IMR-90 (cell line): ENCODE data around the gene NHEJ1. TPM values are rescaled to one million over a fixed set of nuclear protein-coding genes. Genes with fewer than 3 reads are reported as not detected.

Experiments
- ATAC-seq: fragments of 200-7000 bp; cut with Tn5 transposase; 2 replicates; pipeline ENCODE4 v1.9.1; 2020; ENCODE audit warnings: low read depth, mild to moderate bottlenecking, moderate library complexity
- BruUV-seq: library from RNA; stranded (reverse); fragments of 400-500 nt; replicated peaks from 2 replicates; lab custom pipeline; 2021; lab: Mats Ljungman, UMichigan
- CTCF ChIA-PET: fragments of 300-600 bp; formaldehyde crosslinking; extraction: SDS; loops from one replicate; lab custom pipeline; 2021; ENCODE audit warnings: antibody characterized with exemption; lab: Yijun Ruan, JAX
- POLR2A ChIA-PET: fragments of 300-600 bp; sonication (Branson Sonifier 250); formaldehyde crosslinking; loops from one replicate; lab custom pipeline; 2022; ENCODE audit warnings: antibody characterized with exemption; ENCODE audit not compliant: unreplicated experiment; lab: Charles Lee
- DNase-seq: peaks from one replicate; pipeline ENCODE4 v3.0.0; 2013
- H2AFZ ChIP-seq: replicated peaks from 2 replicates; pipeline ENCODE3; 2013; ENCODE audit warnings: low read length, mild to moderate bottlenecking; ENCODE audit not compliant: poor library complexity
- H2AK5ac ChIP-seq: 2 replicates; pipeline ENCODE4 v1.6.1; 2013; ENCODE audit warnings: low read depth, low read length, inconsistent platforms
- H2AK9ac ChIP-seq: replicated peaks from 2 replicates; pipeline ENCODE3; 2013; ENCODE audit warnings: mild to moderate bottlenecking, low read depth, low read length, moderate library complexity; ENCODE audit not compliant: poor library complexity
- H2BK120ac ChIP-seq: 2 replicates; pipeline ENCODE4 v1.6.1; 2013; ENCODE audit warnings: low read depth, low read length, inconsistent platforms
- H2BK15ac ChIP-seq: 3 replicates; pipeline ENCODE4 v1.6.1; 2013; ENCODE audit warnings: low read depth, low read length, inconsistent platforms
- H2BK20ac ChIP-seq: 2 replicates; pipeline ENCODE4 v1.6.1; 2013; ENCODE audit warnings: low read depth, mild to moderate bottlenecking, inconsistent platforms, low read length, moderate library complexity
- H2BK5ac ChIP-seq: 2 replicates; pipeline ENCODE4 v1.6.1; 2013; ENCODE audit warnings: mild to moderate bottlenecking, low read depth, low read length, inconsistent platforms; ENCODE audit not compliant: poor library complexity, severe bottlenecking
- H3K14ac ChIP-seq: replicated peaks from 2 replicates; pipeline ENCODE4 v1.6.1; 2013; ENCODE audit warnings: low read depth, low read length, inconsistent platforms
- H3K18ac ChIP-seq: 2 replicates; pipeline ENCODE4 v1.6.1; 2013; ENCODE audit warnings: low read depth, low read length, control low read depth
- H3K23ac ChIP-seq: 2 replicates; pipeline ENCODE4 v1.6.1; 2013; ENCODE audit warnings: low read depth, low read length, inconsistent platforms
- H3K27ac ChIP-seq: 2 replicates; pipeline ENCODE4 v1.5.1; 2013; ENCODE audit warnings: mild to moderate bottlenecking, control low read depth, low read length; ENCODE audit not compliant: insufficient read depth
- H3K27me3 ChIP-seq: 2 replicates; pipeline ENCODE4 v1.6.1; 2013; ENCODE audit warnings: low read length; ENCODE audit not compliant: control insufficient read depth, insufficient read depth
- H3K36me3 ChIP-seq: 2 replicates; pipeline ENCODE4 v1.6.1; 2013; ENCODE audit warnings: low read length, mixed read lengths; ENCODE audit not compliant: control insufficient read depth, insufficient read depth
- H3K4ac ChIP-seq: 2 replicates; pipeline ENCODE4 v1.6.1; 2013; ENCODE audit warnings: low read depth, low read length, inconsistent platforms
- H3K4me1 ChIP-seq: 2 replicates; pipeline ENCODE4 v1.6.1; 2013; ENCODE audit warnings: low read length, mixed read lengths; ENCODE audit not compliant: control insufficient read depth, insufficient read depth
- H3K4me2 ChIP-seq: 2 replicates; pipeline ENCODE4 v1.6.1; 2013; ENCODE audit warnings: low read depth, mild to moderate bottlenecking, control low read depth, low read length, moderate library complexity
- H3K4me3 ChIP-seq: 2 replicates; pipeline ENCODE4 v1.5.1; 2013; ENCODE audit warnings: low read depth, mild to moderate bottlenecking, control low read depth, low read length, moderate library complexity; ENCODE audit not compliant: insufficient read depth
- H3K56ac ChIP-seq: 2 replicates; pipeline ENCODE4 v1.6.1; 2013; ENCODE audit warnings: low read length, inconsistent platforms; ENCODE audit not compliant: insufficient read depth; ENCODE audit errors: extremely low read depth
- H3K79me1 ChIP-seq, 2 experiments: 2 replicates each; pipeline ENCODE4 v1.6.1; 2013; ENCODE audit warnings: low read length in 2 of 2, inconsistent platforms in 1 of 2, low read depth in 1 of 2
- H3K9ac ChIP-seq: 2 replicates; pipeline ENCODE4 v1.6.1; 2013; ENCODE audit warnings: low read depth, low read length, control low read depth
- H3K9me1 ChIP-seq: 2 replicates; pipeline ENCODE4 v1.6.1; 2013; ENCODE audit warnings: low read length, inconsistent platforms; ENCODE audit not compliant: insufficient read depth
- H3K9me3 ChIP-seq: 2 replicates; pipeline ENCODE4 v1.6.1; 2013; ENCODE audit warnings: low read length; ENCODE audit not compliant: control insufficient read depth, insufficient read depth
- H4K20me1 ChIP-seq: 2 replicates; pipeline ENCODE4 v1.6.1; 2013; ENCODE audit warnings: low read length, inconsistent platforms; ENCODE audit not compliant: insufficient read depth
- H4K5ac ChIP-seq: 2 replicates; pipeline ENCODE4 v1.6.1; 2013; ENCODE audit warnings: mild to moderate bottlenecking, low read depth, low read length, control low read depth
- H4K8ac ChIP-seq, 2 experiments: 2 replicates each; pipeline ENCODE4 v1.6.1; 2013; ENCODE audit warnings: low read depth in 2 of 2, low read length in 2 of 2, control low read depth in 1 of 2, inconsistent platforms in 1 of 2
- H4K91ac ChIP-seq: 2 replicates; pipeline ENCODE4 v1.6.1; 2013; ENCODE audit warnings: low read depth, low read length, inconsistent platforms; ENCODE audit not compliant: insufficient read depth
- BHLHE40 ChIP-seq: fragments of 150-350 bp; IDR thresholded peaks from 2 replicates; pipeline ENCODE4 v1.6.1; 2016; ENCODE audit warnings: mild to moderate bottlenecking, low read depth, low read length
- CEBPB ChIP-seq: IDR thresholded peaks from 2 replicates; pipeline ENCODE4 v1.6.1; 2012; ENCODE audit warnings: low read depth, low read length, improper control_type of control experiment
- FOS ChIP-seq: fragments of 150-350 bp; IDR thresholded peaks from 2 replicates; pipeline ENCODE4 v1.6.1; 2016; ENCODE audit warnings: low read depth, low read length
- MAZ ChIP-seq: IDR thresholded peaks from 2 replicates; pipeline ENCODE4 v1.6.1; 2012; ENCODE audit warnings: low read depth, mild to moderate bottlenecking, low read length, improper control_type of control experiment, moderate library complexity, borderline replicate concordance
- NFE2L2 ChIP-seq: fragments of 150-350 bp; IDR thresholded peaks from 2 replicates; pipeline ENCODE4 v1.6.1; 2016; ENCODE audit warnings: low read depth, mild to moderate bottlenecking, low read length
- WGBS, 2 experiments: methylation state at CpG; one replicate each; pipeline versions ENCODE4 v1.1.5 to v1.1.7; 2013; ENCODE audit warnings: missing lambda C conversion rate in 2 of 2; ENCODE audit not compliant: insufficient read length in 1 of 2; ENCODE audit errors: extremely low coverage in 2 of 2; 5-methylcytosine and 5-hydroxymethylcytosine counted together
- dilution Hi-C: fragments of 300-500 bp; cut with HindIII; formaldehyde crosslinking; loops from one replicate; pipeline ENCODE4 v1.14.3; 2018; ENCODE audit warnings: low sequenced_read_pairs; ENCODE audit not compliant: unreplicated experiment
- in situ Hi-C: fragments of 300-500 bp; cut with MboI; formaldehyde crosslinking; loops from 3 replicates; pipeline ENCODE4 v1.14.3; 2019; ENCODE audit warnings: low sequenced_read_pairs, inconsistent platforms, mixed read lengths
- intact Hi-C: fragments of 100-400 bp; cut with micrococcal nuclease; formaldehyde crosslinking; loops from 2 replicates; pipeline ENCODE4 v1.10.0; 2022
- polyA plus RNA-seq, 3 experiments: library from polyadenylated mRNA; depleted of rRNA; stranded (reverse); fragments of >200 nt; gene quantifications; 2 replicates each; pipeline ENCODE4 v1.2.3, GENCODE V29; 2012; ENCODE audit warnings: low replicate concordance in 1 of 3
- total RNA-seq: library from RNA; depleted of rRNA; stranded (reverse); fragments of >200 nt; gene quantifications from 2 replicates; pipeline ENCODE4 v1.2.3, GENCODE V29; 2012

Gene NHEJ1
- total and polyA plus RNA-seq, 2 of the 4 experiments (the other 2 are of a cell fraction), result 12.5 to 23.1 TPM

DNA sequence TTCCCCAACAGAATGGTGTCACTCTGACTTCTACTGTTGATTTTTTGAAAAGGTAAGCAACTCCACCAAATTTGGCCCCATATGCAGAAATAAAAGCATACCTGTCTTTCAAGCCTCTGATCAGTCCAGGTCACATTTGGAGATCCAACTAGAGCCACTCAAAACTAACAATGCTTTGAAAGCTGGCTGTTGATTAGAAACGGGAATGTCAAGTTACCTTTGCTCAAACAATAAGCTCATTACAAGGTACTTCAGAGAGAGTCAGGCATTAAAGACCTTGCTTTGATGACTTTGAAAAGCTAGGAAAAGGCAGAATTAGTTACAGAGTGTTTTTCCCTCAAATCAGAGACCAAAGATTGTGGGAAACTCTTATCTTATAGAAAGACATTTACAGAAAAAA, 95.1 kb downstream of the NHEJ1 start:
- Histone ChIP-seq H4K8ac (no peak overlapping the region), H4K5ac (no peak overlapping the region), H4K20me1 (no peaks in the 10 kb centered on the region), H3K36me3 (no peaks in the 10 kb centered on the region), H3K4me2 (no peak overlapping the region), H2BK15ac (no peak overlapping the region), H3K23ac (no peak overlapping the region), H3K56ac (no peak overlapping the region), H2BK5ac (no peak overlapping the region), H3K9me3 (no peaks in the 10 kb centered on the region), H2AK5ac (no peak overlapping the region), H3K18ac (no peak overlapping the region), H2AFZ (no peak overlapping the region), H3K9ac (no peak overlapping the region), H3K4ac (no peak overlapping the region), H3K79me1 (no peaks in the 10 kb centered on the region), H2AK9ac (no peak overlapping the region), H2BK20ac (no peak overlapping the region), H3K4me3 (no peak overlapping the region), H3K27ac (no peak overlapping the region), H3K14ac (no peak overlapping the region), H3K4me1 (no peaks in the 10 kb centered on the region), H4K91ac (no peak overlapping the region), H2BK120ac (no peak overlapping the region), H3K9me1 (no peaks in the 10 kb centered on the region), H3K27me3 (peaks cover 44% of the 10 kb centered on the region)
- in situ Hi-C loops, result no loop called here
- WGBS, 2 experiments, result no CpG with 5 or more reads among the region's 1 CpG
- intact Hi-C loops, result no loop called here
- DNase-seq (no peak), ATAC-seq (no peak)
- no TSS peak for BruUV-seq
- ChIA-PET POLR2A (no interaction called here), CTCF (interaction anchor here (1.0 to 1.2 kb wide), 3 partner anchors 54 to 89 kb away, joined by 3 read pairs; no protein-coding TSS in a partner anchor)
- TF ChIP-seq BHLHE40 (no peak), NFE2L2 (no peak), FOS (no peak), CEBPB (no peak), MAZ (no peak)
- dilution Hi-C loops, result no loop called here
